ENCODE measurements around the gene RND2. TPM values are rescaled to one million over a fixed set of nuclear protein-coding genes. Genes with fewer than 3 reads are reported as not detected.

The RND2 gene
- total and polyA plus RNA-seq, 7 donors, result 0.23 to 4.6 (median 2.5) TPM

- no peaks in the 10 kb centered on the region for H3K9me3 ChIP-seq
- WGBS, 2 donors, result 88 to 89% methylated on average over 1 of the region's 1 CpG
- TF ChIP-seq EP300 (IDR thresholded peaks at IDR 0.05) (no peak), POLR2A (IDR thresholded peaks at IDR 0.05) (no peak), CTCF (IDR thresholded peaks at IDR 0.05) (no peak), POLR2AphosphoS5 (IDR thresholded peaks at IDR 0.05) (no peak)
- H3K4me1 ChIP-seq, result no peaks in the 10 kb centered on the region
- H3K4me3 ChIP-seq, result no peak overlapping the region
- H3K27me3 ChIP-seq, result no peaks in the 10 kb centered on the region
- no peak overlapping the region for H3K27ac ChIP-seq
- no peaks in the 10 kb centered on the region for H3K36me3 ChIP-seq
- intact Hi-C loops (cut with DNase I), result no loop called here
- no peak for DNase-seq
These were observed 45.8 kb downstream of the RND2 start for GRCh38 chr17:43070872-43071271.

DNA sequence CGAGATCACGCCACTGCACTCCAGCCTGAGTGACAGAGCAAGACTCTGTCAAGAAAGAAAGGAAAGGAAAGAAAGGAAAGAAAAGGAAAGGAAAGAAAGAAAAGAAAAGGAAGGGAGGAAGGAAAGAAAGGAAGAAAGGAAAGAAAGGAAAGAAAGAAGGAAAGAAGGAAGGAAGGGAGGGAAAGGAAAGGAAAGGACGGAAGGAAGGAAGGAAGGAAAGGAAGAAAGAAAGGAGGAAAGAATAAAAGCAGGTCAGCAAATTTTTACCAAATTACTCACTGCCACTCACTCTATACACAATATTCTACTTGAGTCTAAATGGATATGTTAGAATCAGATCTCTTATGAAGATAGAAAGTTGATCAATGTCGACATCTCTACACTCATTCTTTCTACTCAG lies 49.8 kb downstream of the RND2 start:
- H3K9me3 ChIP-seq, result no peaks in the 10 kb centered on the region
- 96 to 97% methylated on average over 4 of the region's 4 CpGs for WGBS, 2 donors
- intact Hi-C loops (cut with DNase I), result no loop called here
- no peak overlapping the region for H3K27ac ChIP-seq
- H3K4me3 ChIP-seq, result no peak overlapping the region
- DNase-seq, result no peak
- TF ChIP-seq POLR2A (IDR thresholded peaks at IDR 0.05), result no peak
- no peaks in the 10 kb centered on the region for H3K36me3 ChIP-seq
- H3K27me3 ChIP-seq, result no peaks in the 10 kb centered on the region
- no peaks in the 10 kb centered on the region for H3K4me1 ChIP-seq

DNA sequence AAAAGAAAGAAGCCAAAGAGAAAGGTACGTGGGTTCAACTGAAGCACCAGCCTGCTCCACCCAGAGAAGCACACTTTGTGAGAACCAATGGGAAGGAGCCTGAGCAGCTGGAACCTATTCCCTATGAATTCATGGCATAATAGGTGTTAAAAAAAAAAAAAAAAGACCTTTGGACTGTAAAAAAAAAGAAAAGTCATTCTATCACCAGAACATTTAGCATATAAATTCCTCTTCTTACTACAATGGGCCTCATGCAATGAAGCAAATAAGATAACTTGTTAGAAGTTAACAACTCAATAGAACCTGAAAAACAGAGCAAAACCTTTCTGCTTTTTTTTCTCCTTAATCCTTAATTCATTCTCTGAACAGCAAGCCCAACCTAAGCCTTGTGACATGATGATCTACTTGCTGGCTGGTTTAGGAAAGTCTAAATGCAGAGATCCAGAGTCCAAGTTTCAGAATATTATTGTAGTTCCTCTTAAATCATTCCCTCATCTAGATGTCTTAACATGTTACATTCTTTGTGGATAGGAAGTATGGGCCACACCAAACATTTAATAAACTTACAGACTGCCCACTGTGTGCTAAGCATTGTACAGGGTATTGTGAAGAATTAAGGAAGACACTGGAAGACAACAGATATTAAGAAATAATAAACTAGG lies 54.7 kb downstream of the RND2 start:
- H3K9me3 ChIP-seq, result no peaks in the 10 kb centered on the region
- WGBS, 2 donors, result 29 to 65% methylated on average over 1 of the region's 1 CpG
- no peaks in the 10 kb centered on the region for H3K27me3 ChIP-seq
- peaks cover 0 to 5% (median 0%) of the 10 kb centered on the region in 4 donors for H3K36me3 ChIP-seq
- DNase-seq, result no peak
- no peak for TF ChIP-seq CTCF (IDR thresholded peaks at IDR 0.05)
- TF ChIP-seq POLR2AphosphoS5 (IDR thresholded peaks at IDR 0.05), result no peak
- no peak for TF ChIP-seq POLR2A (IDR thresholded peaks at IDR 0.05)
- no peak for TF ChIP-seq EP300 (IDR thresholded peaks at IDR 0.05)
- intact Hi-C loops (cut with DNase I), result loop anchor here (5.0 kb wide), 1 partner anchor 52 kb away; the partner anchor contains the start of gene RND2
- H3K4me3 ChIP-seq, result no peak overlapping the region
- no peaks in the 10 kb centered on the region for H3K4me1 ChIP-seq
- H3K27ac ChIP-seq, result no peak overlapping the region

Other genes starting within 250 kb of the RND2 start
- under 1 TPM in 1 of 4 donors, not detected in 3; 0.28 TPM for gene WNK4, start 244.6 kb upstream of the RND2 start, total RNA-seq
- gene WNK4, start 244.6 kb upstream of the RND2 start, polyA plus RNA-seq, result 10 to 100 TPM; 13.2 to 14.4 (median 14.0) TPM
- 100 to 1,000 TPM in 1 of 4 donors, 10 to 100 TPM in 3; 73.4 to 100 (median 98.2) TPM for gene COA3, start 226.5 kb upstream of the RND2 start, total RNA-seq
- gene COA3, start 226.5 kb upstream of the RND2 start, polyA plus RNA-seq, result 100 to 1,000 TPM; 282 to 382 (median 295) TPM
- under 1 TPM in 1 of 4 donors, not detected in 3; 0.33 TPM for gene CNTD1, start 226.4 kb upstream of the RND2 start, total RNA-seq
- 1 to 10 TPM in 2 of 3 donors, under 1 TPM in 1; 0.42 to 7.2 (median 4.2) TPM for gene CNTD1, start 226.4 kb upstream of the RND2 start, polyA plus RNA-seq
- 100 to 1,000 TPM; 139 to 215 (median 161) TPM for gene BECN1, start 200.9 kb upstream of the RND2 start, total RNA-seq
- 100 to 1,000 TPM in 2 of 3 donors, 10 to 100 TPM in 1; 98.8 to 141 (median 131) TPM for gene BECN1, start 200.9 kb upstream of the RND2 start, polyA plus RNA-seq
- 10 to 100 TPM; 34.3 to 69.1 (median 57.5) TPM for gene PSME3, start 191.8 kb upstream of the RND2 start, total RNA-seq
- gene PSME3, start 191.8 kb upstream of the RND2 start, polyA plus RNA-seq, result 10 to 100 TPM; 59.5 to 94.9 (median 69.4) TPM
- gene AOC2, start 180.7 kb upstream of the RND2 start, total RNA-seq, result 1 to 10 TPM; 1.2 to 2.1 (median 1.4) TPM
- 1 to 10 TPM in 1 of 3 donors, not detected in 2; 1.2 TPM for gene AOC2, start 180.7 kb upstream of the RND2 start, polyA plus RNA-seq
- 100 to 1,000 TPM in 2 of 4 donors, 10 to 100 TPM in 2; 58.1 to 227 (median 107) TPM for gene AOC3, start 174.0 kb upstream of the RND2 start, total RNA-seq
- 10 to 100 TPM in 1 of 3 donors, 1 to 10 TPM in 2; 3.5 to 32.7 (median 5.4) TPM for gene AOC3, start 174.0 kb upstream of the RND2 start, polyA plus RNA-seq
- not detected for gene G6PC1, start 124.4 kb upstream of the RND2 start, total RNA-seq
- under 1 TPM in 1 of 3 donors, not detected in 2; 0.23 TPM for gene G6PC1, start 124.4 kb upstream of the RND2 start, polyA plus RNA-seq
- 10 to 100 TPM; 18.5 to 41.3 (median 25.7) TPM for gene AARSD1, start 60.8 kb upstream of the RND2 start, total RNA-seq
- 10 to 100 TPM; 14.6 to 41.5 (median 21.6) TPM for gene AARSD1, start 60.8 kb upstream of the RND2 start, polyA plus RNA-seq
- gene PTGES3L, start 45.2 kb upstream of the RND2 start, total RNA-seq, result 10 to 100 TPM in 1 of 4 donors, 1 to 10 TPM in 3; 6.8 to 13.6 (median 9.5) TPM
- 1 to 10 TPM; 2.1 to 4.8 (median 2.4) TPM for gene PTGES3L, start 45.2 kb upstream of the RND2 start, polyA plus RNA-seq
- gene RUNDC1, start 44.7 kb upstream of the RND2 start, total RNA-seq, result 10 to 100 TPM in 3 of 4 donors, 1 to 10 TPM in 1; 10.0 to 13.8 (median 12.1) TPM
- 10 to 100 TPM in 2 of 3 donors, 1 to 10 TPM in 1; 8.4 to 14.7 (median 10.2) TPM for gene RUNDC1, start 44.7 kb upstream of the RND2 start, polyA plus RNA-seq
- gene RPL27, start 26.8 kb upstream of the RND2 start, total RNA-seq, result 1,000 to 10,000 TPM; 1,576 to 2,828 (median 2,217) TPM
- 1,000 to 10,000 TPM; 3,316 to 4,569 (median 3,351) TPM for gene RPL27, start 26.8 kb upstream of the RND2 start, polyA plus RNA-seq
- 10 to 100 TPM; 22.4 to 60.2 (median 45.1) TPM for gene IFI35, start 18.4 kb upstream of the RND2 start, total RNA-seq
- 10 to 100 TPM; 48.6 to 77.9 (median 65.1) TPM for gene IFI35, start 18.4 kb upstream of the RND2 start, polyA plus RNA-seq
- gene VAT1, start 2.8 kb upstream of the RND2 start, total RNA-seq, result 100 to 1,000 TPM in 3 of 4 donors, 10 to 100 TPM in 1; 77.5 to 164 (median 152) TPM
- gene VAT1, start 2.8 kb upstream of the RND2 start, polyA plus RNA-seq, result 10 to 100 TPM; 43.0 to 85.9 (median 44.6) TPM
- gene BRCA1, start 100.1 kb downstream of the RND2 start, total RNA-seq, result 10 to 100 TPM in 1 of 4 donors, 1 to 10 TPM in 3; 5.4 to 10.2 (median 6.1) TPM
- 1 to 10 TPM in 2 of 3 donors, under 1 TPM in 1; 0.60 to 9.9 (median 2.5) TPM for gene BRCA1, start 100.1 kb downstream of the RND2 start, polyA plus RNA-seq
- gene NBR1, start 146.0 kb downstream of the RND2 start, total RNA-seq, result 10 to 100 TPM; 77.5 to 98.1 (median 81.5) TPM
- gene NBR1, start 146.0 kb downstream of the RND2 start, polyA plus RNA-seq, result 10 to 100 TPM; 50.9 to 93.4 (median 74.5) TPM
- 1 to 10 TPM; 3.0 to 7.2 (median 4.7) TPM for gene TMEM106A, start 186.6 kb downstream of the RND2 start, total RNA-seq
- 1 to 10 TPM; 2.4 to 9.4 (median 3.5) TPM for gene TMEM106A, start 186.6 kb downstream of the RND2 start, polyA plus RNA-seq
- gene CCDC200, start 203.4 kb downstream of the RND2 start, total RNA-seq, result not detected
- gene CCDC200, start 203.4 kb downstream of the RND2 start, polyA plus RNA-seq, result under 1 TPM in 1 of 3 donors, not detected in 2; 0.12 TPM
- not detected for gene RNU2-1, start 208.7 kb downstream of the RND2 start, total RNA-seq
- not detected for gene RNU2-1, start 208.7 kb downstream of the RND2 start, polyA plus RNA-seq

Data from sigmoid colon (tissue), 7 donors.